Subcutaneous abdominal adipose tissue (tissue), 5 donors: Measurements from ENCODE around the gene GMCL2.
"Not testable (repeated sequence)": the region's sequence is repeated elsewhere in the genome, so short reads cannot be mapped to it uniquely, and the experiment has no call there.

Experiments used
- H3K27ac ChIP-seq: one replicate; pipeline ENCODE4 v1.7.0; 2013; ENCODE audit warnings: low read depth, mild to moderate bottlenecking, inconsistent platforms, low read length, moderate library complexity
- H3K27me3 ChIP-seq, 5 donors: one replicate each; pipeline ENCODE4 v1.7.0; 2013; ENCODE audit warnings: low read length in 5 of 5, inconsistent platforms in 1 of 5; ENCODE audit not compliant: control insufficient read depth in 5 of 5, insufficient read depth in 4 of 5
- H3K36me3 ChIP-seq, 5 donors: one replicate each; pipeline ENCODE4 v1.7.0; 2013; ENCODE audit warnings: low read length in 5 of 5; ENCODE audit not compliant: control insufficient read depth in 5 of 5, insufficient read depth in 5 of 5
- H3K4me1 ChIP-seq, 5 donors: one replicate each; pipeline ENCODE4 v1.7.0; 2013; ENCODE audit warnings: low read length in 5 of 5, mild to moderate bottlenecking in 3 of 5, moderate library complexity in 1 of 5; ENCODE audit not compliant: control insufficient read depth in 5 of 5, insufficient read depth in 5 of 5
- H3K4me3 ChIP-seq, 5 donors: one replicate each; pipeline ENCODE4 v1.7.0; 2013; ENCODE audit warnings: low read length in 5 of 5, low read depth in 1 of 5
- H3K9ac ChIP-seq, 5 donors: one replicate each; pipeline ENCODE4 v1.7.0; 2013; ENCODE audit warnings: low read length in 5 of 5, mild to moderate bottlenecking in 4 of 5, moderate library complexity in 3 of 5
- H3K9me3 ChIP-seq, 5 donors: one replicate each; pipeline ENCODE4 v1.7.0; 2013; ENCODE audit warnings: low read length in 5 of 5; ENCODE audit not compliant: control insufficient read depth in 5 of 5
- donor health status: healthy.
- donor health status: healthy.
- donor health status: healthy.
- donor health status: healthy.
- donor health status: healthy.

GMCL2 gene

GRCh38 chr5:178201221-178201926 lies 14.2 kb upstream of the GMCL2 start:
- Histone ChIP-seq H3K27ac (no peak overlapping the region), H3K9me3 (no peaks in the 10 kb centered on the region), H3K36me3 (peaks cover 0 to 5% (median 3%) of the 10 kb centered on the region in 5 donors), H3K4me1 (peaks cover 4 to 17% (median 15%) of the 10 kb centered on the region in 5 donors), H3K9ac (peak overlapping the region in 1 of 5 donors; percentile 37), H3K4me3 (no peak overlapping the region), H3K27me3 (no peaks in the 10 kb centered on the region)

GRCh38 chr5:178199581-178200434 lies 12.6 kb upstream of the GMCL2 start:
- H3K4me3 ChIP-seq = no peak overlapping the region
- H3K9ac ChIP-seq = no peak overlapping the region
- H3K4me1 ChIP-seq = peaks cover 0 to 6% (median 5%) of the 10 kb centered on the region in 5 donors
- peaks cover 0 to under 1% (median 0%) of the 10 kb centered on the region in 5 donors for H3K27me3 ChIP-seq
- no peaks in the 10 kb centered on the region for H3K9me3 ChIP-seq
- no peak overlapping the region for H3K27ac ChIP-seq
- H3K36me3 ChIP-seq = no peaks in the 10 kb centered on the region

GRCh38 chr5:178198706-178199105 lies 11.5 kb upstream of the GMCL2 start:
- Histone ChIP-seq H3K4me3 (no peak overlapping the region), H3K27me3 (peaks cover 3 to 10% (median 6%) of the 10 kb centered on the region in 5 donors), H3K9me3 (no peaks in the 10 kb centered on the region), H3K36me3 (no peaks in the 10 kb centered on the region), H3K4me1 (peaks cover 0 to 2% (median under 1%) of the 10 kb centered on the region in 5 donors), H3K27ac (no peak overlapping the region), H3K9ac (no peak overlapping the region)

- H3K9me3 ChIP-seq, H3K4me3 ChIP-seq, H3K4me1 ChIP-seq, H3K27ac ChIP-seq, H3K36me3 ChIP-seq, H3K9ac ChIP-seq: not testable (repeated sequence)
- peaks cover 6 to 14% (median 7%) of the 10 kb centered on the region in 5 donors for H3K27me3 ChIP-seq
These were observed 11.0 kb upstream of the GMCL2 start for GRCh38 chr5:178198151-178198550.

GRCh38 chr5:178196986-178197385 lies 9.8 kb upstream of the GMCL2 start:
- Histone ChIP-seq H3K4me3 (no peak overlapping the region), H3K36me3 (no peaks in the 10 kb centered on the region), H3K4me1 (no peaks in the 10 kb centered on the region), H3K9me3 (no peaks in the 10 kb centered on the region), H3K27ac (no peak overlapping the region), H3K9ac (no peak overlapping the region), H3K27me3 (peaks cover 6 to 17% (median 8%) of the 10 kb centered on the region in 5 donors)

- Histone ChIP-seq H3K9ac (no peak overlapping the region), H3K27ac (no peak overlapping the region), H3K4me1 (no peaks in the 10 kb centered on the region), H3K27me3 (peaks cover 6 to 17% (median 8%) of the 10 kb centered on the region in 5 donors), H3K9me3 (no peaks in the 10 kb centered on the region), H3K36me3 (no peaks in the 10 kb centered on the region), H3K4me3 (no peak overlapping the region)
These were observed 9.2 kb upstream of the GMCL2 start for GRCh38 chr5:178196281-178196812.

GRCh38 chr5:178194026-178194425 lies 6.9 kb upstream of the GMCL2 start:
- no peaks in the 10 kb centered on the region for H3K9me3 ChIP-seq
- no peaks in the 10 kb centered on the region for H3K4me1 ChIP-seq
- peaks cover 6 to 17% (median 8%) of the 10 kb centered on the region in 5 donors for H3K27me3 ChIP-seq
- H3K4me3 ChIP-seq = no peak overlapping the region
- no peak overlapping the region for H3K9ac ChIP-seq
- H3K36me3 ChIP-seq = no peaks in the 10 kb centered on the region
- H3K27ac ChIP-seq = no peak overlapping the region

GRCh38 chr5:178193251-178193809 lies 6.2 kb upstream of the GMCL2 start:
- Histone ChIP-seq H3K9me3 (no peaks in the 10 kb centered on the region), H3K4me3 (no peak overlapping the region), H3K27me3 (peaks cover 7 to 17% (median 8%) of the 10 kb centered on the region in 5 donors), H3K27ac (no peak overlapping the region), H3K4me1 (no peaks in the 10 kb centered on the region), H3K36me3 (no peaks in the 10 kb centered on the region), H3K9ac (no peak overlapping the region)

- no peaks in the 10 kb centered on the region for H3K36me3 ChIP-seq
- no peaks in the 10 kb centered on the region for H3K4me1 ChIP-seq
- no peak overlapping the region for H3K27ac ChIP-seq
- H3K9me3 ChIP-seq = no peaks in the 10 kb centered on the region
- no peak overlapping the region for H3K4me3 ChIP-seq
- H3K9ac ChIP-seq = no peak overlapping the region
- peaks cover 7 to 17% (median 8%) of the 10 kb centered on the region in 5 donors for H3K27me3 ChIP-seq
These were observed 5.6 kb upstream of the GMCL2 start for GRCh38 chr5:178192787-178193186.
